GM10266 (cell line): ENCODE results near the gene RNPEP.

ENCODE experiments used
- DNase-seq: peaks from one replicate; pipeline ENCODE4 v3.0.0; 2012; ENCODE audit errors: extremely low spot score
- TF ChIP-seq, protein P1 (sequence below): IDR thresholded peaks from 2 replicates; pipeline ENCODE4 v1.5.1; 2012; ENCODE audit warnings: mild to moderate bottlenecking, low read depth; ENCODE audit not compliant: control insufficient read depth, insufficient read depth; ENCODE audit errors: missing control alignments

The RNPEP gene

DNA sequence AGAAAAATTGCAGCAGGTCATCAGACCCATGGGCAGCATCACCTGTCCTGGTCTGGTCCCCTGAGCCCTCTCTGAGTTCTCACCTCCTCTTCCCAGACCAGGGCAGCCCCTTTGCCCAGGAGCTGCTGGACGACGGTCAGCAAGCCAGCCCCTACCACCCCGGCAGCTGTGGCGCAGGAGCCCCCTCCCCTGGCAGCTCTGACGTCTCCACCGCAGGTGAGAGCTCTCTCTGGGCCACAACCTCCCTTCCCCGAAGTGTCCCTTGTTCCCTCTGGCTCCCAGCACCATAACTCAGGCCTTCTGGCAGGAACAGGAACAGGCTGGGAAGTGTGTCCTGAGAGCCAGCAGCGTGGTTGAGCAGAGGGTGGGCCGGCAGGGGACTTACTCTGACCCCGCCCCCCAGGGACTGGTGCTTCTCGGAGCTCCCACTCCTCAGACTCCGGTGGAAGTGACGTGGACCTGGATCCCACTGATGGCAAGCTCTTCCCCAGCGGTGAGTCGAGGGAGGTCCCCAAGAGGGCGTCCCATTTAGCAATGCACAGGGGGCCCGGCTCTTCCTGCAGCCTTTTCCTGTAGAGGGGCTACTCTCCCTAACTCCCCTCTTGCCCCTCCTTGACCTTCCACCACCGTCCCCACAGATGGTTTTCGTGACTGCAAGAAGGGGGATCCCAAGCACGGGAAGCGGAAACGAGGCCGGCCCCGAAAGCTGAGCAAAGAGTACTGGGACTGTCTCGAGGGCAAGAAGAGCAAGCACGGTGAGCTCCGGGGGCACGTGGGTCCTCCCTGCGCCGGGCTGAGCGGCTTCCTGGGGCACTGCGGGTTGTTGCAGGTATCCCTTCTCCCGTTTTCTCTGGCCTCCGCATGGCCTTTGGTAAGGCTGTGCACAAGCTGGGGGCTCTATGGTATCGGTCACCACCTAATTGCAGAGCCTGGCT lies 30.4 kb downstream of the RNPEP start:
- no peak for DNase-seq
- TF ChIP-seq, protein P1, sequence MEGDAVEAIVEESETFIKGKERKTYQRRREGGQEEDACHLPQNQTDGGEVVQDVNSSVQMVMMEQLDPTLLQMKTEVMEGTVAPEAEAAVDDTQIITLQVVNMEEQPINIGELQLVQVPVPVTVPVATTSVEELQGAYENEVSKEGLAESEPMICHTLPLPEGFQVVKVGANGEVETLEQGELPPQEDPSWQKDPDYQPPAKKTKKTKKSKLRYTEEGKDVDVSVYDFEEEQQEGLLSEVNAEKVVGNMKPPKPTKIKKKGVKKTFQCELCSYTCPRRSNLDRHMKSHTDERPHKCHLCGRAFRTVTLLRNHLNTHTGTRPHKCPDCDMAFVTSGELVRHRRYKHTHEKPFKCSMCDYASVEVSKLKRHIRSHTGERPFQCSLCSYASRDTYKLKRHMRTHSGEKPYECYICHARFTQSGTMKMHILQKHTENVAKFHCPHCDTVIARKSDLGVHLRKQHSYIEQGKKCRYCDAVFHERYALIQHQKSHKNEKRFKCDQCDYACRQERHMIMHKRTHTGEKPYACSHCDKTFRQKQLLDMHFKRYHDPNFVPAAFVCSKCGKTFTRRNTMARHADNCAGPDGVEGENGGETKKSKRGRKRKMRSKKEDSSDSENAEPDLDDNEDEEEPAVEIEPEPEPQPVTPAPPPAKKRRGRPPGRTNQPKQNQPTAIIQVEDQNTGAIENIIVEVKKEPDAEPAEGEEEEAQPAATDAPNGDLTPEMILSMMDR: no peak

DNA sequence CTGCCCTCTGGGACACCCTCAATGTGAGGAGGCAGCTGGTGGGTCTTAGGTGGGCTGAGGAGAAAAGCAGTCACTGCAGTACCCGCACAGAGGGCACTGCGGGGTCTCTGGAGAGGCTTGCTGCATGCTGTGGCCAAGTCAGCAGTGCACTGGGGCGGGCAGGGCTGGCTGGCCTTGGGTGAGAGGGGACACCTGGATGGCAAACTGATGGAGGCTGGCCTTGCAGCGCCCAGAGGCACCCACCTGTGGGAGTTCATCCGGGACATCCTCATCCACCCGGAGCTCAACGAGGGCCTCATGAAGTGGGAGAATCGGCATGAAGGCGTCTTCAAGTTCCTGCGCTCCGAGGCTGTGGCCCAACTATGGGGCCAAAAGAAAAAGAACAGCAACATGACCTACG lies 31.2 kb downstream of the RNPEP start:
- TF ChIP-seq, protein P1: no peak

DNA sequence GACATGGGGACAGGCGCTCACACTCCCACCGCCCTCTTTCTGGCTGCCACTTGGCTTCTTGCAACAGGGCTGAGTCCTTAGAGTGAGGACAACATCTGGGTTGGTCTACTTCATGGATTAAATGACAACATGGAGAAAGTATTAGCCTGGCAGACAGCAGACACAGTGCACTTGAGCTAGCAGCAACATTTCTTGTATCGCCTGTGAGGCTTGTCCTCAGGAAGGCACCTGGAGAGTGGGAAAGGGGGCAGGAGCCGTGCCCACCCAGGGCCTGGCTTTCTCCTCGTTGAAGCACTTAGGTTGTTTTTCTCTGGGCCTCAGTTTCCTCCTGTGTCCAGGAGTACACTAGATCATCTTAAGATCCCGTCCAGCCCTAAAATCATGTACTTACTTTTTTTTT lies 31.6 kb downstream of the RNPEP start:
- DNase-seq: no peak

More for the DNA sequence above, 31.2 kb downstream of the RNPEP start:
- no peak for DNase-seq

DNA sequence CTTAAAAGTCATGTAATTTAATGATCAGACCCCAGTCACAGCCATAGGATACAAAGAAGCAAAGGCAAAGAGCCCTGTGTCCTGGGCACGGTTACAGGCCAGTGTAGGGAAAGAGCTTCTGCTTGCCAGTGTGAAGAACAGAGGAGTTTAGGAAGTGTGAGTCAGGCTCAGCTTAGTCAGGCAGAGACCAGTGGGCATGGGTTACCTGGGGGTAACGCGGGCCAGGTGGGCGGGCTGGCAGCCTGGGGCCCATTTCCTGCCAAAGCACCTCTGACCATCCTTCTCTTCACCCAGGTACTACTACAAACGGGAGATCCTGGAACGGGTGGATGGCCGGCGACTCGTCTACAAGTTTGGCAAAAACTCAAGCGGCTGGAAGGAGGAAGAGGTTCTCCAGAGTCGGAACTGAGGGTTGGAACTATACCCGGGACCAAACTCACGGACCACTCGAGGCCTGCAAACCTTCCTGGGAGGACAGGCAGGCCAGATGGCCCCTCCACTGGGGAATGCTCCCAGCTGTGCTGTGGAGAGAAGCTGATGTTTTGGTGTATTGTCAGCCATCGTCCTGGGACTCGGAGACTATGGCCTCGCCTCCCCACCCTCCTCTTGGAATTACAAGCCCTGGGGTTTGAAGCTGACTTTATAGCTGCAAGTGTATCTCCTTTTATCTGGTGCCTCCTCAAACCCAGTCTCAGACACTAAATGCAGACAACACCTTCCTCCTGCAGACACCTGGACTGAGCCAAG lies 32.6 kb downstream of the RNPEP start:
- DNase-seq: no peak
- TF ChIP-seq, protein P1: no peak

More for the DNA sequence above, 31.6 kb downstream of the RNPEP start:
- TF ChIP-seq, protein P1: no peak

DNA sequence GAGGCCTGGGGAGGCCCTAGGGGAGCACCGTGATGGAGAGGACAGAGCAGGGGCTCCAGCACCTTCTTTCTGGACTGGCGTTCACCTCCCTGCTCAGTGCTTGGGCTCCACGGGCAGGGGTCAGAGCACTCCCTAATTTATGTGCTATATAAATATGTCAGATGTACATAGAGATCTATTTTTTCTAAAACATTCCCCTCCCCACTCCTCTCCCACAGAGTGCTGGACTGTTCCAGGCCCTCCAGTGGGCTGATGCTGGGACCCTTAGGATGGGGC lies 33.2 kb downstream of the RNPEP start:
- no peak for DNase-seq
- TF ChIP-seq, protein P1: no peak

DNA sequence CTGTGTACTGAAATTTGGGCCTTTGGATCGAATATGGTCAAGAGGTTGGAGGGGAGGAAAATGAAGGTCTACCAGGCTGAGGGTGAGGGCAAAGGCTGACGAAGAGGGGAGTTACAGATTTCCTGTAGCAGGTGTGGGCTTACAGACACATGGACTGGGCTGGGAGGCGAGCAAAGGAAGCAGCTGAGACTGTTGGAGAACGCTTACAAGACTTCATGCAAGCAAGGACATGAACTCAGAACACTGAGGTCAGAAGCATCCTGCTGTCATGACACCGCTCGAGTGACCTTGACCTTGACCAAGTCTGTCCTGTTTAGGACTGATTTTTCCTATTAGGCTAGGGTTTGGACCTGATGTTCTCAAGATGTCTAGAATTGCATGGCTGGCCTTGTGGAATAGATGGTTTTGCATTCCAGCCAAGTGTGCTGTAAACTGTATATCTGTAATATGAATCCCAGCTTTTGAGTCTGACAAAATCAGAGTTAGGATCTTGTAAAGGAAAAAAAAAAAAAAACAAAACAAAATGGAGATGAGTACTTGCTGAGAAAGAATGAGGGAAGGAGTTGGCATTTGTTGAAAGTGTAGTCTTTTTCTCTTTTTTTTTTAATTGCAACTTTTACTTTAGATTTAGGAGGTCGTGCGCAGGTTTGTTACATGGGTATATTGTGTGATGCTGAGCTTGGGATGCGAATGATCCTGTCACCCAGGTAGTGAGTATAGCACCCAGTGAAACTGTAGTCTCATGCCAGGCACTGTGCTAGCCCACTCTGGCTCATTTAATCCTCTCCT lies 33.8 kb downstream of the RNPEP start:
- TF ChIP-seq, protein P1: no peak

More for the DNA sequence above, 33.8 kb downstream of the RNPEP start:
- DNase-seq: no peak
